Fibroblast of the aortic adventitia (primary cell): Measurements from ENCODE around the gene CYP2W1. TPM values are rescaled to one million over a fixed set of nuclear protein-coding genes. Genes with fewer than 3 reads are reported as not detected.

Experiments
- DNase-seq: peaks from one replicate; pipeline ENCODE4 v3.0.0-alpha.2; 2010; ENCODE audit warnings: low read depth
- H3K4me3 ChIP-seq: 2 replicates; pipeline ENCODE4 v1.5.1; 2011; ENCODE audit warnings: low read depth, mild to moderate bottlenecking, control low read depth, low read length, moderate library complexity
- CTCF ChIP-seq: IDR thresholded peaks from 2 replicates; pipeline ENCODE4 v1.5.1; 2011; ENCODE audit warnings: mild to moderate bottlenecking, low read length, control low read depth, inconsistent platforms; ENCODE audit not compliant: insufficient read depth
- total RNA-seq: library from RNA; depleted of rRNA; stranded (reverse); fragments of >200 nt; gene quantifications from 2 replicates; pipeline ENCODE4 v1.2.3, GENCODE V29; 2012; ENCODE audit warnings: low replicate concordance

The CYP2W1 gene
- total RNA-seq, 1 donor = not detected

GRCh38 chr7:952548-953441 is 30.2 kb upstream of the CYP2W1 start:
- TF ChIP-seq CTCF = no peak
- H3K4me3 ChIP-seq = no peak overlapping the region
- no peak for DNase-seq

GRCh38 chr7:953547-954327 is 29.2 kb upstream of the CYP2W1 start:
- no peak for TF ChIP-seq CTCF
- DNase-seq = peak; percentile 28
- peak overlapping the region; percentile 54 for H3K4me3 ChIP-seq

GRCh38 chr7:954330-955238 is 28.4 kb upstream of the CYP2W1 start, which contains the start of gene ADAP1:
Gene ADAP1 (minus strand): TSS chr7:954680. CDS start chr7:954477, 203 bp downstream.
- no peak for TF ChIP-seq CTCF

GRCh38 chr7:956031-956430 is 26.9 kb upstream of the CYP2W1 start:
- no peak overlapping the region for H3K4me3 ChIP-seq
- TF ChIP-seq CTCF = no peak
- DNase-seq = no peak

More at GRCh38 chr7:954330-955238, 28.4 kb upstream of the CYP2W1 start, which contains the start of gene ADAP1:
- DNase-seq = peak; percentile 37
- H3K4me3 ChIP-seq = peak within 1 kb of the TSS; percentile 54

GRCh38 chr7:957418-958220 is 25.4 kb upstream of the CYP2W1 start:
- TF ChIP-seq CTCF = no peak
- no peak overlapping the region for H3K4me3 ChIP-seq
- DNase-seq = no peak
